H1 (cell line): ENCODE data around the gene ZNF846. TPM values are rescaled to one million over a fixed set of nuclear protein-coding genes. Genes with fewer than 3 reads are reported as not detected.

ENCODE experiments used
- CTCF ChIA-PET: fragments of 300-600 bp; sonication (Branson Sonifier 250); formaldehyde crosslinking; loops from one replicate; lab custom pipeline; 2021; ENCODE audit not compliant: partially characterized antibody; lab: Charles Lee
- POLR2A ChIA-PET: fragments of 300-600 bp; sonication (Branson Sonifier 250); formaldehyde crosslinking; loops from one replicate; lab custom pipeline; 2021; ENCODE audit warnings: inconsistent platforms; ENCODE audit not compliant: partially characterized antibody; lab: Charles Lee
- DNase-seq, 2 experiments: peaks; one replicate each; pipeline versions ENCODE4 v3.0.0 to v3.0.0-alpha.2; 2010 to 2022; ENCODE audit warnings: low spot score in 2 of 2, low read depth in 1 of 2, mixed read lengths in 1 of 2
- FAIRE-seq: peaks from 2 replicates; lab custom pipeline; 2011; peaks lifted over from hg19 to GRCh38; lab: Jason Lieb, UNC
- H2AFZ ChIP-seq: 2 replicates; pipeline ENCODE4 v1.8.1; 2012; ENCODE audit warnings: low read length, inconsistent platforms
- H2AK5ac ChIP-seq: 2 replicates; pipeline ENCODE4 v1.6.1; 2013; ENCODE audit warnings: low read depth, low read length
- H2BK120ac ChIP-seq: replicated peaks from 2 replicates; pipeline ENCODE3; 2013; ENCODE audit warnings: low read depth, low read length, inconsistent platforms
- H2BK12ac ChIP-seq: 2 replicates; pipeline ENCODE4 v1.6.1; 2013; ENCODE audit warnings: low read depth, low read length
- H2BK15ac ChIP-seq: 2 replicates; pipeline ENCODE4 v1.6.1; 2013; ENCODE audit warnings: low read length
- H2BK20ac ChIP-seq: 2 replicates; pipeline ENCODE4 v1.6.1; 2013; ENCODE audit warnings: low read length
- H2BK5ac ChIP-seq: 2 replicates; pipeline ENCODE4 v1.6.1; 2013; ENCODE audit warnings: low read depth, low read length
- H3K14ac ChIP-seq: 2 replicates; pipeline ENCODE4 v1.6.1; 2013; ENCODE audit warnings: inconsistent platforms; ENCODE audit not compliant: insufficient read length
- H3K18ac ChIP-seq: 2 replicates; pipeline ENCODE4 v1.6.1; 2013; ENCODE audit warnings: low read length; ENCODE audit errors: extremely low read depth
- H3K23ac ChIP-seq: 2 replicates; pipeline ENCODE4 v1.6.1; 2013; ENCODE audit warnings: inconsistent platforms; ENCODE audit not compliant: insufficient read length
- H3K23me2 ChIP-seq: 2 replicates; pipeline ENCODE4 v1.6.1; 2013; ENCODE audit warnings: low read depth, low read length
- H3K27ac ChIP-seq: 2 replicates; pipeline ENCODE4 v1.6.1; 2011; ENCODE audit warnings: low read depth, low read length, inconsistent platforms
- H3K27me3 ChIP-seq, 4 experiments: replicated peaks in 1 of 4; 1 replicate in 1 of 4; 2 replicates in 3 of 4; pipeline versions ENCODE4 v1.6.1 to v1.8.1; 2011 to 2013; ENCODE audit warnings: low read length in 3 of 4, mild to moderate bottlenecking in 3 of 4, inconsistent platforms in 2 of 4, mixed read lengths in 2 of 4, moderate library complexity in 1 of 4; ENCODE audit not compliant: control insufficient read depth in 3 of 4, insufficient read depth in 3 of 4; ENCODE audit errors: extremely low read depth in 1 of 4
- H3K36me3 ChIP-seq, 4 experiments: 2 replicates each; pipeline versions ENCODE4 v1.6.1 to v1.8.1; 2011 to 2013; ENCODE audit warnings: mild to moderate bottlenecking in 4 of 4, low read length in 3 of 4, moderate library complexity in 2 of 4, control low read depth in 1 of 4, inconsistent platforms in 1 of 4; ENCODE audit not compliant: insufficient read depth in 4 of 4, control insufficient read depth in 2 of 4
- H3K4ac ChIP-seq: replicated peaks from 2 replicates; pipeline ENCODE3; 2013; ENCODE audit warnings: low read length, low read depth, mixed read lengths, inconsistent platforms; ENCODE audit not compliant: insufficient read length
- H3K4me1 ChIP-seq, 4 experiments: replicated peaks in 1 of 4; 1 replicate in 1 of 4; 2 replicates in 3 of 4; pipeline versions ENCODE4 v1.6.1 to v1.8.1; 2011 to 2013; ENCODE audit warnings: low read length in 3 of 4, inconsistent platforms in 2 of 4, mixed read lengths in 1 of 4; ENCODE audit not compliant: insufficient read depth in 4 of 4, control insufficient read depth in 3 of 4
- H3K4me2 ChIP-seq, 2 experiments: 2 replicates each; pipeline versions ENCODE4 v1.6.1 to v1.8.1; 2011 to 2013; ENCODE audit warnings: low read depth in 2 of 2, low read length in 2 of 2, control low read depth in 1 of 2, inconsistent platforms in 1 of 2, mild to moderate bottlenecking in 1 of 2; ENCODE audit not compliant: insufficient read depth in 1 of 2
- H3K4me3 ChIP-seq, 4 experiments: fragments of 200-600, 300-600 bp in 1 of 4; sonication (generic), shearing (Covaris generic), sonication (Bioruptor Twin) in 1 of 4; 2 replicates each; pipeline versions ENCODE4 v1.5.1 to v1.8.1; 2011 to 2016; ENCODE audit warnings: low read length in 4 of 4, low read depth in 3 of 4, control low read depth in 2 of 4, inconsistent platforms in 2 of 4, mild to moderate bottlenecking in 2 of 4, mixed read lengths in 1 of 4, moderate library complexity in 1 of 4; ENCODE audit not compliant: insufficient read depth in 2 of 4; ENCODE audit errors: extremely low read depth in 1 of 4
- H3K56ac ChIP-seq: replicated peaks from 2 replicates; pipeline ENCODE3; 2013; ENCODE audit warnings: low read depth, mild to moderate bottlenecking, mixed read lengths, low read length, inconsistent platforms; ENCODE audit not compliant: insufficient read length
- H3K79me1 ChIP-seq: 2 replicates; pipeline ENCODE4 v1.6.1; 2013; ENCODE audit warnings: low read depth, low read length, control low read depth
- H3K79me2 ChIP-seq, 2 experiments: 2 replicates each; pipeline versions ENCODE4 v1.6.1 to v1.8.1; 2012 to 2013; ENCODE audit warnings: low read length in 2 of 2, mild to moderate bottlenecking in 2 of 2, inconsistent platforms in 1 of 2; ENCODE audit not compliant: insufficient read depth in 2 of 2, control insufficient read depth in 1 of 2
- H3K9ac ChIP-seq, 4 experiments: replicated peaks in 1 of 4; 1 replicate in 1 of 4; 2 replicates in 3 of 4; pipeline versions ENCODE4 v1.6.1 to v1.8.1; 2011 to 2013; ENCODE audit warnings: low read depth in 3 of 4, low read length in 3 of 4, control low read depth in 2 of 4, mild to moderate bottlenecking in 2 of 4, moderate library complexity in 2 of 4, inconsistent platforms in 1 of 4; ENCODE audit errors: extremely low read depth in 1 of 4
- H3K9me3 ChIP-seq, 2 experiments: 2 replicates each; pipeline versions ENCODE4 v1.6.1 to v1.8.1; 2012 to 2013; ENCODE audit warnings: mild to moderate bottlenecking in 2 of 2, moderate library complexity in 2 of 2, control low read depth in 1 of 2, inconsistent platforms in 1 of 2, low read depth in 1 of 2, low read length in 1 of 2, mixed read lengths in 1 of 2; ENCODE audit not compliant: insufficient read depth in 2 of 2
- H4K20me1 ChIP-seq, 2 experiments: replicated peaks in 1 of 2; 2 replicates each; pipeline versions ENCODE3 to v1.8.1; 2011 to 2013; ENCODE audit warnings: inconsistent platforms in 2 of 2, low read length in 2 of 2, mild to moderate bottlenecking in 1 of 2; ENCODE audit not compliant: insufficient read depth in 2 of 2, control insufficient read depth in 1 of 2
- H4K5ac ChIP-seq: 2 replicates; pipeline ENCODE4 v1.6.1; 2013; ENCODE audit warnings: low read length, low read depth, mixed read lengths, inconsistent platforms; ENCODE audit not compliant: insufficient read length
- H4K8ac ChIP-seq: 2 replicates; pipeline ENCODE4 v1.8.0; 2013; ENCODE audit warnings: mild to moderate bottlenecking, moderate library complexity, low read length, inconsistent platforms; ENCODE audit not compliant: insufficient read depth; ENCODE audit errors: extremely low read depth
- H4K91ac ChIP-seq: replicated peaks from 2 replicates; pipeline ENCODE3; 2013; ENCODE audit warnings: low read length, mixed read lengths, inconsistent platforms; ENCODE audit not compliant: insufficient read length
- E2F6 ChIP-seq: IDR thresholded peaks from 2 replicates; pipeline ENCODE4 v1.6.1; 2012; ENCODE audit warnings: inconsistent platforms
- WGBS, 2 experiments: shearing (Covaris generic) in 1 of 2; methylation state at CpG; one replicate each; pipeline versions ENCODE4 v1.1.6 to v1.1.7; 2013 to 2015; ENCODE audit warnings: low lambda C conversion rate in 2 of 2, mixed read lengths in 2 of 2, inconsistent platforms in 1 of 2, low coverage in 1 of 2, missing lambda C conversion rate in 1 of 2; ENCODE audit not compliant: insufficient replicate concordance in 2 of 2, insufficient coverage in 1 of 2, insufficient read length in 1 of 2; ENCODE audit errors: extremely low coverage in 1 of 2, missing lambda C conversion rate in 1 of 2; 5-methylcytosine and 5-hydroxymethylcytosine counted together
- polyA plus RNA-seq, 7 experiments: library from polyadenylated mRNA; depleted of rRNA in 3 of 7; stranded (reverse) in 5 of 7; unstranded in 2 of 7; fragments of >200 nt in 5 of 7; fragments of 200-250 nt in 2 of 7; gene quantifications; 1 replicate in 5 of 7; 2 replicates in 1 of 7; 4 replicates in 1 of 7; pipeline versions ENCODE4 v1.2.1 to v1.2.3, GENCODE V29; 2011 to 2013; ENCODE audit warnings: missing spikeins in 2 of 7, mixed read lengths in 2 of 7
- total RNA-seq: library from RNA; stranded (reverse); fragmentation: NEBNext Ultra II Directional; extraction: Animal tissue kit (Norgen Biotek cat#: 25700); gene quantifications from 2 replicates; pipeline ENCODE4 v1.2.1, GENCODE V29; 2021

The ZNF846 gene
- total and polyA plus RNA-seq, 2 of the 8 experiments (the other 6 are each of a cell fraction or from before 2014, with no cell fraction given), result 4.5 to 9.0 TPM

GRCh38 chr19:9709305-9709704 lies 59.2 kb downstream of the ZNF846 start:
- POLR2A ChIA-PET, result no interaction called here
- no peaks in the 10 kb centered on the region for H3K27me3 ChIP-seq
- H3K14ac ChIP-seq, result no peak overlapping the region
- H3K79me1 ChIP-seq, result no peaks in the 10 kb centered on the region
- H3K4ac ChIP-seq, result no peak overlapping the region
- H2AK5ac ChIP-seq, result no peak overlapping the region
- H3K79me2 ChIP-seq, result no peaks in the 10 kb centered on the region
- H3K27ac ChIP-seq, result no peak overlapping the region
- no peaks in the 10 kb centered on the region for H4K20me1 ChIP-seq
- DNase-seq (no peak), FAIRE-seq (no peak)
- no peak overlapping the region for H2AFZ ChIP-seq
- H2BK120ac ChIP-seq, result no peak overlapping the region
- no peak overlapping the region for H3K4me2 ChIP-seq
- 81% methylated on average over 1 of the region's 1 CpG; no CpG with 5 or more reads in 1 of the 2 experiments for WGBS, 2 experiments
- no peak overlapping the region for H2BK12ac ChIP-seq
- H4K5ac ChIP-seq, result no peak overlapping the region
- H3K56ac ChIP-seq, result no peak overlapping the region
- no peak overlapping the region for H3K18ac ChIP-seq
- no peak overlapping the region for H2BK5ac ChIP-seq
- H3K9me3 ChIP-seq, result peaks cover 19% of the 10 kb centered on the region in 2 experiments; a peak in 3 of 4 replicates
- CTCF ChIA-PET, result no interaction called here
- no peak overlapping the region for H2BK20ac ChIP-seq
- no peak overlapping the region for H4K91ac ChIP-seq
- H3K4me1 ChIP-seq, result no peaks in the 10 kb centered on the region
- no peak overlapping the region for H3K4me3 ChIP-seq
- H3K9ac ChIP-seq, result no peak overlapping the region
- H2BK15ac ChIP-seq, result no peak overlapping the region
- H3K23me2 ChIP-seq, result no peaks in the 10 kb centered on the region
- no peaks in the 10 kb centered on the region for H3K36me3 ChIP-seq
- TF ChIP-seq E2F6, result no peak
- no peak overlapping the region for H3K23ac ChIP-seq
- H4K8ac ChIP-seq, result no peak overlapping the region
